ENCODE results near the gene CEP350. TPM values are rescaled to one million over a fixed set of nuclear protein-coding genes. Genes with fewer than 3 reads are reported as not detected.

CEP350 gene, protein sequence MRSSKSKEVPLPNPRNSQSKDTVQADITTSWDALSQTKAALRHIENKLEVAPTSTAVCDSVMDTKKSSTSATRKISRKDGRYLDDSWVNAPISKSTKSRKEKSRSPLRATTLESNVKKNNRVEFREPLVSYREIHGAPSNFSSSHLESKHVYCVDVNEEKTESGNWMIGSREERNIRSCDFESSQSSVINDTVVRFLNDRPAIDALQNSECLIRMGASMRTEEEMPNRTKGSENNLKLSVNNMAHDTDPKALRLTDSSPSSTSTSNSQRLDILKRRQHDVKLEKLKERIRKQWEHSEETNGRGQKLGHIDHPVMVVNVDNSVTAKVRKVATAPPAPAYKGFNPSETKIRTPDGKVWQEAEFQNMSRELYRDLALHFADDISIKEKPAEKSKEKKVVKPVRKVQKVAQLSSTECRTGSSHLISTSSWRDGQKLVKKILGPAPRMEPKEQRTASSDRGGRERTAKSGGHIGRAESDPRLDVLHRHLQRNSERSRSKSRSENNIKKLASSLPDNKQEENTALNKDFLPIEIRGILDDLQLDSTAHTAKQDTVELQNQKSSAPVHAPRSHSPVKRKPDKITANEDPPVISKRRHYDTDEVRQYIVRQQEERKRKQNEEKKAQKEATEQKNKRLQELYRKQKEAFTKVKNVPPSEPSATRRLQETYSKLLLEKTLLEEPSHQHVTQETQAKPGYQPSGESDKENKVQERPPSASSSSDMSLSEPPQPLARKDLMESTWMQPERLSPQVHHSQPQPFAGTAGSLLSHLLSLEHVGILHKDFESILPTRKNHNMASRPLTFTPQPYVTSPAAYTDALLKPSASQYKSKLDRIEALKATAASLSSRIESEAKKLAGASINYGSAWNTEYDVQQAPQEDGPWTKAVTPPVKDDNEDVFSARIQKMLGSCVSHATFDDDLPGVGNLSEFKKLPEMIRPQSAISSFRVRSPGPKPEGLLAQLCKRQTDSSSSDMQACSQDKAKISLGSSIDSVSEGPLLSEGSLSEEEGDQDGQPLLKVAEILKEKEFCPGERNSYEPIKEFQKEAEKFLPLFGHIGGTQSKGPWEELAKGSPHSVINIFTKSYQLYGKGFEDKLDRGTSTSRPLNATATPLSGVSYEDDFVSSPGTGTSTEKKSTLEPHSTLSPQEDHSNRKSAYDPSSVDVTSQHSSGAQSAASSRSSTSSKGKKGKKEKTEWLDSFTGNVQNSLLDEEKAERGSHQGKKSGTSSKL (N-terminal part only)
- total RNA-seq (68.5 and 72.6 TPM in 2 replicates), polyA plus RNA-seq (19.0 and 20.4 TPM in 2 replicates)

DNA sequence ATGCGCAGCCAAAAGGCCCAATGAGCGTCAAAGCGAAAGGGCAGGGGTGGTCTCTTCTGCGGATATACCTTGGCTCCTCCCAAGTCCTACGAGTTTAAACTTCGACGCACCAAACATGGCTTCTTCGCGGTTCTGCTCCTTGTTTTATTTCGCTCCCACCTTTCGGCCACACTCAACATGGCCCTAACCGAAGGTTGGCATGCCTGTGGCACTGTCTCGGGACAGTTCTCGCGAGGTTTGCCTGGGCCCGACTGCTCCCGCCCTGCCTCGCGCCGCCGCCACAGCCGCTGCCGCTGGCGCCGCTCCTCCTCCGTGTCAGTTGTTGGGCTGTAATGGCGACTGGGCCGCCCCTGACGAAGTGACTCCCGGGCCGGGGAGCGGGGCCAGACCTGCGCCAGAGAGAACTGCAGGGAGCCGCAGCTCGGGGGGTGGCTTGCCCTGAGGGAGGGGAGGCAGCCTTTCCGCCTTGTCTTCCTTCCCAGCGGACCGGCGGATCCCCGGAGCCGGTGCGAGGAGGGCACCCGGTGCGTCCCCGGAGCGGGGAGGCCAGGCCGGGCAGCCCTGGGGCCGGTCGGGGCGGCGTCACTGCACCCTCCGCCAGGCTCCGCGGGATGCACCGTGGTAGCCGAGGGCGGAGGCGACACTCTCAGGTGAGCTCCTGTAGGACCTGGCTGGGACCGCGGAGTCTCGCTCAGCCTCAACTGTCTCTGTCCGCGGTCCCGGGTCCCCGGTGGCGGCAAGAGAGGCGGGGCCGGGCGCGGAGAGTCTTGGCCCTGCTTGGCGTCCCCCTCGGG is at the start of gene CEP350:
CEP350 (plus strand) TSS at position 318 of the 794 bp plus-strand sequence. CDS start 31,372 bp downstream, outside the sequence.
- 1% methylated on average over 56 of the region's 72 CpGs for WGBS (ENCODE audit: low lambda C conversion rate, missing lambda C conversion rate)
- no peak for TF ChIP-seq EZH2phosphoT487 (IDR thresholded peaks at IDR 0.05; ENCODE audit: low read depth, severe bottlenecking, unreplicated experiment)
- H3K79me2 ChIP-seq, result peaks cover 49% of the 10 kb centered on the region

DNA sequence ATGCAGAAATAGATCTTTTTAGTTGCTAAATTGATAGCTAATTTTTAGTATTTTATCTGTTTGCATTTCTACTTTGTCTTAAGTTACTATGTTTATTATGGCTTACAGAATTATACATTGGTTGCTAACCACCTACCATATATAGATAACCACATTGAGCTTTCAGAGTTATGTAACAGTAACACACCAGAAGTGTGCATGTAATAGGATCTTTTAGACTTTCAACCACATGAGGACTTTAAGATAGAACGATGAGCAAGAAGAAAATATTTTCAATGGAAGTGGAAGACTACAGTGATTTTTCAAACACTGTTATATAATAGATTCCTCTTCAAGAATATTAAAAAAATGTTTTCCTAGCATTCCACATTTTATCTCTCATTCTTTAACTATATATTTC is 43.7 kb upstream of the CEP350 start:
- Histone ChIP-seq H3K27ac (no peak overlapping the region), H3K36me3 (replicated peaks; ENCODE audit: insufficient read depth, low read depth) (no peaks in the 10 kb centered on the region), H3K4me2 (no peak overlapping the region), H3K4me3 (no peak overlapping the region), H3K9me2 (replicated peaks; ENCODE audit: insufficient read depth) (no peaks in the 10 kb centered on the region), H3K9me3 (ENCODE audit: low read depth) (no peaks in the 10 kb centered on the region), H3K4me1 (ENCODE audit: insufficient read depth) (no peaks in the 10 kb centered on the region), H4K20me1 (ENCODE audit: insufficient read depth, poor library complexity, severe bottlenecking) (no peaks in the 10 kb centered on the region), H3K79me2 (no peaks in the 10 kb centered on the region), H3K27me3 (no peaks in the 10 kb centered on the region), H2AFZ (no peak overlapping the region)
- no peak for DNase-seq (ENCODE audit: low spot score)
- 88% methylated on average over 1 of the region's 1 CpG for WGBS (ENCODE audit: low lambda C conversion rate, missing lambda C conversion rate)
- TF ChIP-seq, protein P1, sequence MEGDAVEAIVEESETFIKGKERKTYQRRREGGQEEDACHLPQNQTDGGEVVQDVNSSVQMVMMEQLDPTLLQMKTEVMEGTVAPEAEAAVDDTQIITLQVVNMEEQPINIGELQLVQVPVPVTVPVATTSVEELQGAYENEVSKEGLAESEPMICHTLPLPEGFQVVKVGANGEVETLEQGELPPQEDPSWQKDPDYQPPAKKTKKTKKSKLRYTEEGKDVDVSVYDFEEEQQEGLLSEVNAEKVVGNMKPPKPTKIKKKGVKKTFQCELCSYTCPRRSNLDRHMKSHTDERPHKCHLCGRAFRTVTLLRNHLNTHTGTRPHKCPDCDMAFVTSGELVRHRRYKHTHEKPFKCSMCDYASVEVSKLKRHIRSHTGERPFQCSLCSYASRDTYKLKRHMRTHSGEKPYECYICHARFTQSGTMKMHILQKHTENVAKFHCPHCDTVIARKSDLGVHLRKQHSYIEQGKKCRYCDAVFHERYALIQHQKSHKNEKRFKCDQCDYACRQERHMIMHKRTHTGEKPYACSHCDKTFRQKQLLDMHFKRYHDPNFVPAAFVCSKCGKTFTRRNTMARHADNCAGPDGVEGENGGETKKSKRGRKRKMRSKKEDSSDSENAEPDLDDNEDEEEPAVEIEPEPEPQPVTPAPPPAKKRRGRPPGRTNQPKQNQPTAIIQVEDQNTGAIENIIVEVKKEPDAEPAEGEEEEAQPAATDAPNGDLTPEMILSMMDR (IDR thresholded peaks at IDR 0.05; ENCODE audit: poor library complexity), result no peak
- TF ChIP-seq EZH2 (IDR thresholded peaks at IDR 0.05; ENCODE audit: borderline replicate concordance) (no peak), EZH2phosphoT487 (IDR thresholded peaks at IDR 0.05; ENCODE audit: low read depth, severe bottlenecking, unreplicated experiment) (no peak)

More for the DNA sequence above, at the start of gene CEP350:
- peak; percentile 99 for DNase-seq (ENCODE audit: low spot score)
- H2AFZ ChIP-seq, result peak within 1 kb of the TSS; percentile 78
- no peaks in the 10 kb centered on the region for H3K9me3 ChIP-seq (ENCODE audit: low read depth)
- peaks cover 22% of the 10 kb centered on the region for H4K20me1 ChIP-seq (ENCODE audit: insufficient read depth, poor library complexity, severe bottlenecking)
- H3K4me2 ChIP-seq, result peak within 1 kb of the TSS; percentile 92
- no peaks in the 10 kb centered on the region for H3K36me3 ChIP-seq (replicated peaks; ENCODE audit: insufficient read depth, low read depth)
- no peaks in the 10 kb centered on the region for H3K9me2 ChIP-seq (replicated peaks; ENCODE audit: insufficient read depth)
- peak within 1 kb of the TSS; percentile 94 for H3K27ac ChIP-seq
- H3K4me3 ChIP-seq, result peak within 1 kb of the TSS; percentile 71
- H3K4me1 ChIP-seq (ENCODE audit: insufficient read depth), result peaks cover 15% of the 10 kb centered on the region
- no peaks in the 10 kb centered on the region for H3K27me3 ChIP-seq

DNA sequence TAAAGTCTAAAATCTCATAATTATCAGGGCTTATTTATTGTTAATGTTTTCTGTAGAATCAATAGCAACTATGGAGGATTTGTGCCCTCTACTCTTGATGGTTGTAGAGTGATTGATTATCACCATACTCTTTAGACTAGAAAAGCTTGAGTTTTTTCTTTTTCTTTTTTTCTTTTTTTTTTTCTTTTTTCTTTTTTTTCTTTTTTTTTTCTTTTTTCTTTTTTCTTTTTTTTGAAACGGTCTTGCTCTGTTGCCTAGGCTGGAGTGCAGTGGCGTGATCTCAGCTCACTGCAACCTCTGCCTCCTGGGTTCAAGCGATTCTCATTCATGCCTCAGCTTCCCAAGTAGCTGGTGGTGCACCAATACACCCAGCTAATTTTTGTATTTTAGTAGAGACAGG is 42.8 kb upstream of the CEP350 start:
- no peaks in the 10 kb centered on the region for H3K36me3 ChIP-seq (replicated peaks; ENCODE audit: insufficient read depth, low read depth)

More for the DNA sequence above, 42.8 kb upstream of the CEP350 start:
- no peaks in the 10 kb centered on the region for H3K27me3 ChIP-seq
- H3K4me2 ChIP-seq, result no peak overlapping the region
- 98% methylated on average over 3 of the region's 3 CpGs for WGBS (ENCODE audit: low lambda C conversion rate, missing lambda C conversion rate)
- no peak for TF ChIP-seq EZH2phosphoT487 (IDR thresholded peaks at IDR 0.05; ENCODE audit: low read depth, severe bottlenecking, unreplicated experiment)
- TF ChIP-seq EZH2 (IDR thresholded peaks at IDR 0.05; ENCODE audit: borderline replicate concordance), result no peak
- TF ChIP-seq, protein P1 (IDR thresholded peaks at IDR 0.05; ENCODE audit: poor library complexity), result no peak
- no peak for DNase-seq (ENCODE audit: low spot score)
- H2AFZ ChIP-seq, result no peak overlapping the region
- H3K4me1 ChIP-seq (ENCODE audit: insufficient read depth), result no peaks in the 10 kb centered on the region
- H3K9me2 ChIP-seq (replicated peaks; ENCODE audit: insufficient read depth), result no peaks in the 10 kb centered on the region
- H3K27ac ChIP-seq, result no peak overlapping the region
- H4K20me1 ChIP-seq (ENCODE audit: insufficient read depth, poor library complexity, severe bottlenecking), result no peaks in the 10 kb centered on the region
- H3K4me3 ChIP-seq, result no peak overlapping the region
- H3K79me2 ChIP-seq, result no peaks in the 10 kb centered on the region
- no peaks in the 10 kb centered on the region for H3K9me3 ChIP-seq (ENCODE audit: low read depth)
